KBM-7 (cell line): Measurements from ENCODE around the gene KNL1.
A peak's percentile ranks its signal among the peaks of the same experiment; 100 is the strongest.
"Not testable (repeated sequence)": the region's sequence is repeated elsewhere in the genome, so short reads cannot be mapped to it uniquely, and the experiment has no call there.

Source experiments
- DNase-seq: peaks from one replicate; pipeline ENCODE4 v3.0.0-alpha.2; 2015
- in situ Hi-C: fragments of 300-500 bp; cut with MboI; formaldehyde crosslinking; loops from 2 replicates; pipeline ENCODE4 v1.14.3; 2020; ENCODE audit warnings: low sequenced_read_pairs, low pct_unique_long_range_greater_than_20kb, mixed read lengths

Gene KNL1

GRCh38 chr15:40576914-40577313 lies 17.1 kb upstream of the KNL1 start:
- in situ Hi-C loops, DNase-seq: not testable (repeated sequence)

GRCh38 chr15:40578892-40579291 lies 15.2 kb upstream of the KNL1 start:
- in situ Hi-C loops, result no loop called here
- DNase-seq, result no peak

DNA sequence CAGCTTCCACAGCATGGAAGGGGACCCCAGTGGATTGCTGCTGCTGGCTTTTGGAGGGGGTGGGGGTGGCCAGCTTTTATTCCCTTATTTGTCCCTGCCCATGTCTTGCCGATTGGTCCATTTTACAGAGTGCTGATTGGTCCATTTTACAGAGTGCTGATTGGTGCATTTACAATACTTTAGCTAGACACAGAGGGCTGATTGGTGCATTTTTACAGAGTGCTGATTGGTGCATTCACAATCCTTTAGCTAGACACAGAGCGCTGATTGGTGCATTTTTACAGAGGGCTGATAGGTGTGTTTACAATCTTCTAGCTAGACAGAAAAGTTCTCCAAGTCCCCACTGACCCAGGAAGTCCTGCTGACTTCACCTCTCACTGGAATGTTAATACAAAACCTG lies 12.3 kb upstream of the KNL1 start:
- DNase-seq, in situ Hi-C loops: not testable (repeated sequence)

DNA sequence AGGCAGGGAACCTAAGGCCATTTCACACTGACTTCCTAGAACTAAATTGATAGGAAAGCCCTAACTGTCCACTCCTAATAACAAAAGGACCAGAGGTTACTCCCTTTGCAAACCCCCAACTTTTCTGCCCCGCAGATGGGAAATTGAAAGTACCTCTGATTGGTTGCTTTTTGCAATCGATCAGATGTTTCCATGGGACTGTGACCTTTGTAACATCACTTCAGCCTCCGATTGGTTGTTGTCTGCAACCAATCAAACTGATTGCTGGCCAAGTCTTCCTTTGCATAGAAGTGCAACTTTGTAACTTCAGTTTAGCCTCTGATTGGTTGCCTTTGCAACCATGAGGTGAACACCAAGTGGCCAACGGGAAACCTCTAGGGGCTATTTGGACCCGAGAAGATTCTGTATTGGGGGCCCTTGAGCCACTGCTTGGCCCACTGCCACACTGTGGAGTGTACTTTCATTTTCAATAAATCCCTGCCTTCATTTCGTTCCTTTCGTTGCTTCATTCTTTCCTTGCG lies 11.3 kb upstream of the KNL1 start:
- in situ Hi-C loops, result no loop called here
- DNase-seq, result no peak

- no peak for DNase-seq
- in situ Hi-C loops, result no loop called here
These were observed 9.9 kb upstream of the KNL1 start for GRCh38 chr15:40584191-40584590.

DNA sequence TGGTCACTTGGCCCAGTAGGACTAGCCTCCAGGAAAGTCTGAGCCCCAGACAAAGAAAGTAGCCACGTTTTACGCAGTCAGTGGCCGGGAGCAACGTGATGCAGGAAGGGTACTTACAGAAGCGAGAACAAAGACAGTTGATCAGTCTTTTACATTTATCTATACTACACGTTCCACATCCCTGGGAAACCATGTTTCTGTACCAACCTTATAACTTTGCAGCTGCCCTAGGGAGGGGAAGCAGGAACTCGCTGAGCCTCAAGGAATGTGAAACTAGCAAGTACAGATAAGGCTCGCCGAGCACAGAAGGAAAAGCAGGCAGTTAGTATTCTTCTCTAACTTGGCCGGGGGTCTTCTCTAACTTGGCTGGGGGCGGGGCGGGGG lies 3.4 kb upstream of the KNL1 start:
- in situ Hi-C loops, result no loop called here
- DNase-seq, result no peak

GRCh38 chr15:40591389-40591788 lies 2.7 kb upstream of the KNL1 start:
- in situ Hi-C loops, result no loop called here
- no peak for DNase-seq

- in situ Hi-C loops, result no loop called here
- DNase-seq, result no peak
These were observed 884 bp upstream of the KNL1 start for GRCh38 chr15:40593165-40593564.

GRCh38 chr15:40594429-40594836 lies 384 bp downstream of the KNL1 start:
- DNase-seq, result no peak
- in situ Hi-C loops, result no loop called here

GRCh38 chr15:40595219-40595618 lies 1.2 kb downstream of the KNL1 start:
- in situ Hi-C loops, result no loop called here
- DNase-seq, result peak; percentile 9

- in situ Hi-C loops, result no loop called here
These were observed 1.7 kb downstream of the KNL1 start for GRCh38 chr15:40595773-40596172.

DNA sequence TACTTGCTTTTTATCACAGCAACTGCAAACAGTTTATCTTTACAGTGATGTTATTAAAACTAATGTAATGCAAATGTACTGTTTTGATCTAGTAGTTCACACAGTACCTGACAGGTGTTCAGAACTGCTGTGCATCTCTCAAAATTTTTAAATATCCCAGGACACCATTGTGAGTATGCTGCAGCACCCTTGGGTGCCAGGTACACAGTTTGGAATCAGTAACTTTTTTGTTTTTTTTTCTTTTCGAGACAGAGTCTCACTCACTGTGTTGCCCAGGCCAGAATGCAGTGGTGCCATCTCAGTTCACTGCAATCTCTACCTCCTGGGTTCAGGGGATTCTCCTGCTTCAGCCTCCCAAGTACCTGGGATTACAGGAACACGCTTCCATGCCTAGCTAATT lies 3.0 kb downstream of the KNL1 start:
- no peak for DNase-seq
- in situ Hi-C loops, result no loop called here

More at GRCh38 chr15:40595773-40596172, 1.7 kb downstream of the KNL1 start:
- DNase-seq, result no peak

- in situ Hi-C loops, result no loop called here
- no peak for DNase-seq
These were observed 4.1 kb downstream of the KNL1 start for GRCh38 chr15:40598126-40598525.

GRCh38 chr15:40598672-40599071 lies 4.6 kb downstream of the KNL1 start:
- in situ Hi-C loops, result no loop called here
- DNase-seq, result no peak

- in situ Hi-C loops, result no loop called here
- DNase-seq, result no peak
These were observed 6.9 kb downstream of the KNL1 start for GRCh38 chr15:40600956-40601355.

- in situ Hi-C loops, result no loop called here
- DNase-seq, result no peak
These were observed 9.9 kb downstream of the KNL1 start for GRCh38 chr15:40603935-40604334.

DNA sequence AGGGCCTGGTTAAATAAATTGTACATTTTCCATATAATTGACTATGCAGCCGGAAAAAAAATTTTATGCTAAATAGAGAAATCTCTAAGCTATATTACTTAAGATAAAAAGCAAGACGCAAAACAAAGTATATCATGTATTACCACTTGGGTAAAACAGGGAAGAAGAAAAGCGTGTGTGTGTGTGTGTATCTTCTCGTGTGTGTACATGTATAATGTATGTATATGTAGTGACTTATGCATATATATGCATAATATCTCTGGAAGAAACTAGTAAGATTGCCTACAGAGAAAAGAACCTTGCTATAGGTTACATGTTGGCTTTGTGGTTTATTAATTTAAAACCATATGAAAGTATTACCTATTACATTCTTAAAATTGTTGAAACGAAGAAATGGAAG lies 19.0 kb downstream of the KNL1 start:
- in situ Hi-C loops, result no loop called here
- no peak for DNase-seq

DNA sequence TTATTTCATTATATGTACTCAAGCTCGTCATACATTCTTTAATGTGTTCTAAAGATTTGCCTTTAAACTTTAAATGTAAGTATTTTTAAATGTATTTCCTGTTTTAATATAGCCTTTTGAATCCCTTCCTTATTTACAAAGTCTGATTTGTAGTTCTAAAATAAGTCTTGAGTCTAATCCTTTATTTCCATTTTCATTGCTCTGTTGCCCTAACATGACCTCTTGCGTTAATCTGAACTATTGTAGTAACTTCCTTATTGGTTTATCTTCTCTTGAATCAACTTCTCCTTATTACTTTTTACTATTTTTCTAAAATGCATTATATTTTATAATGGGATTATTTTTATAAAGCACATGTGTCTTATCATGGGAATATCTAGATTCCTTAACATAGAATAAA lies 24.0 kb downstream of the KNL1 start:
- peak; percentile 13 for DNase-seq
- in situ Hi-C loops, result no loop called here

GRCh38 chr15:40618906-40619305 lies 24.9 kb downstream of the KNL1 start:
- in situ Hi-C loops, result no loop called here
- DNase-seq, result no peak

GRCh38 chr15:40623361-40623760 lies 29.3 kb downstream of the KNL1 start:
- DNase-seq, result no peak
- in situ Hi-C loops, result no loop called here

DNA sequence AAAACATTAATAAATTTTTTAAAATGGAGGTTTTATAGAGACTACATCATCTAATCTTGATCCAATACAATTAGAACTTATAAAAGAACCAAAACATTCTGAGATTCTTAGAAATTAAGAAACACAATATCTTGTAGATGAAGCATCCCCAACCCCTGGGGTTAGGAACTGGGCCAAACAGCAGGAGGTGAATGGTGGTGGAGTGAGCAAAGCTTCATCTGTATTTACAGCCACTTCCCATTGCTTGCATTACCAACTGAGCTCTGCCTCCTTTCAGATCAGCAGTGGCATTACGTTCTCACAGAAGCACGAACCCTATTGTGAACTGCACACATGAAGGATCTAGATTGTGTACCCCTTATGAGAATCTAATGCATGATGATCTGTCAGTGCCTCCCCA lies 36.3 kb downstream of the KNL1 start:
- in situ Hi-C loops, result no loop called here
- DNase-seq, result no peak

DNA sequence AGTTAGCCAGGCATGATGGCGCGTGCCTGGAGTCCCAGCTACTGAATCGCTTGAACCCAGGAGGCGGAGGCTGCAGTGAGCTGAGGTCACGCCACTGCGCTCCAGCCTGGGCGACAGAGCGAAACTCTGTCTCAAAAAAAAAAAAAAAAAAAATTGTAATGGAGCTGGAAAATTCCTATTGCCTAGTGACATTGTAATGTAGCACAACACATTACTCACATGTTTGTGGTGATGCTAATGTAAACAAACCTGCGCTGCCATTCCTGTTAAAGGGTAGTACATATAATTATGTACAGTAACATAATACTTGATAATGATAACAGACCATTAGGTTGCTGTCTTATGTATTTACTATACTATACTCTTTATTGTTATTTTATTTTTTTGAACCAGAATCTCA lies 39.1 kb downstream of the KNL1 start:
- in situ Hi-C loops, result no loop called here
- no peak for DNase-seq
